HG03280 (cell line): ENCODE measurements around the gene SMO.
"Not testable (repeated sequence)": the region's sequence is repeated elsewhere in the genome, so short reads cannot be mapped to it uniquely, and the experiment has no call there.

ENCODE experiments used
- ATAC-seq: cut with Tn5 transposase; IDR thresholded peaks from one replicate; pipeline ENCODE4 v1.9.1; 2021; ENCODE audit warnings: mild to moderate bottlenecking, moderate library complexity; ENCODE audit not compliant: unreplicated experiment

The SMO gene

DNA sequence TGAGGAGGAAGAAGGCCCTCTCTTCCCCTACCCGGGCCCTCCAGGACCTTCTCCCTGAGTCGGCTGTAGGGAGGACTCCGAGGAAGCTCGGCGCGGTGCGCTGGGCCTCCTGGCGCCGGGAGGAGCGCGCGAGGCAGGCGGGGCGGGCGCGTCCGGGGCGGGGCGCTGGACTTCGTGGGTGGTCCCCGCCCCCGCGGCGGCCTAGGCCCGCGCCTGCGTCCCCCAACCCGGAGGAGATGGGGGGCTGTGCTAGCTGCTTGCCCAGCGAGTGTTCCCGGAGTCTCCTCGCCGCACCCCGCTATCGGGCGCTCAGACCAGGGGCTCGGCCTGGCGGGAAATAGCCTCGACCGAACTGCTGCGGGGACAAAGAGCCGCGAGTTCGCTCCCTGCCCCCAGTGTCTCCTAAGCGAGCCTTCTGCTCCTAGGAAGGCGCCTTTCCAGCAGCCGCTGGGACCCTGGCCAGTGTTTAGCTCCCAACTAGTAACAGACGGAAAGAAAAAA lies 19.2 kb upstream of the SMO start:
- ATAC-seq: no peak

GRCh38 chr7:129169686-129170440 lies 18.6 kb upstream of the SMO start:
- ATAC-seq: no peak

- ATAC-seq: no peak
Measured at GRCh38 chr7:129170441-129171021, 17.9 kb upstream of the SMO start.

DNA sequence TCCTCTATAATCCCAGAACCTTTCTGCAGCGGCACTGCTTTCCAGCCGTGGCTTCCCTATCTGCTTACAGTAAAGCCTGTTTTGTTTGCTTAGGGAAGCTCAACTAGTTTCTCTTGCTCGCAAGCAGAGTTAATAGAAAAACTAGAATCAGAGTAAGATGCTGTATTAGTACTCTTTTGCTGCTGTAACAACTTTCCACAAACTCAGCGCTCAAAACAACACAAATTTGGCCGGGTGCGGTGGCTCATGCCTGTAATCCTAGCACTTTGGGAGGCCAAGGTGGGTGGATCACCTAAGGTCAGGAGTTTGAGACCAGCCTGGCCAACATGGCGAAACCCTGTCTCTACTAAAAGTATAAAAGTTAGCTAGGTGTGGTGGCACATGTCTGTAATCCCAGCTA lies 14.6 kb upstream of the SMO start:
- ATAC-seq: not testable (repeated sequence)

DNA sequence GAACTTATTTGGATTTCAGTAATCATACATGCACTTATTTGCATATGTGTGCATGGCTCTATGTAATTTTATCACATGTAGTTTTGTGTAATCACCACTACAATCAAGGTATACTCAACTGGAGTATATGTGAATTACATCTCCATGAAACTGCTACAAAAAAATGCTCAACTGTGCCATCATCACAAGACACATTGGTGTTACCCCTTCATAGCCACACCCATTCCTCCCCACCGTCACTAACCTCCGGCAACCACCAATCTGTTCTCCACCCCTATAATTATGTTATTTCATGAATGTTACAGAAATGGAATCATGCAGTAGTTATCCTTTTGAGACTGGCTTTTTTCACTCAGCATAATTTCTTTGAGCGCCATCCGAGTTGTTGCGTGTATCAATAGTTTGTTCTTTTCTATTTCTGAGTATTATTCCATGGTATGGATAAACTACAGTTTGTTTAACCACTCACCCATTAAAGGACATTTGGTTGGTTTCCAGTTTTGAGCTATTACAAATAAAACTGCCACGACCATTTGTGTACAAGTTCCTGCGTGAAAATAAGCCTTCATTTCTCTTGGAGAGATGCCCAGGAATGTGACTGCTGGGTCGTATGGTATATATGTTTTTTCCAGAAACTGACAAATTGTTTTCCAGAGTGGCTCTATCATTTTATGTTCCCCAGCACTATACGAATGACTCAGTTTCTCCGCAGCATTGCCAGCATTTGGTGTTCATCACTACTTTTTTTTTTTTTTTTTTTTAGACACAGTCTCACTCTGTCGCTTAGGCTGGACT lies 11.3 kb upstream of the SMO start:
- no peak for ATAC-seq

GRCh38 chr7:129184981-129185670 lies 3.3 kb upstream of the SMO start:
- no peak for ATAC-seq

DNA sequence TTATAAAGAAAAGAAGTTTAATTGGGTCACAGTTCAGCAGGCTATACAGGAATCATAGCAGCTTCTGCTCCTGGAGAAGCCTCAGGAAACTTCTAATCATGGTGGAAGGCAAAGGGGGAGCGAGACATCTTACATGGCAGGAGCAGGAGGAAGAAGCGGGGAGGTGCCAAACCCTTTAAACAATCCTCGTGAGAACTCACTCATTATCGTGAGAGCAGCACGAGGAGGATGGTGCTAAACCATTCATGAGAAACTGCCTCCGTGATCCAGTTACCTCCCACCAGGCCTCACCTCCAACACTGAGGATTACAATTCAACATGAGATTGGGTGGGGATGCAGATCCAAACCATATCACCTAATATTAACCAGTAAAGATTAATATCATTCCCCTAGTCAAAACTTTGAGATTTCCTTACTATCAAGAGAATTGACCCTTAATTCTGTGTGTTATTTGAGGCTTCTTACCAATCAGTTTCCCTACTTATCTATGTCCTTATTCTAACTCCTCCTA lies 1.6 kb upstream of the SMO start:
- no peak for ATAC-seq

DNA sequence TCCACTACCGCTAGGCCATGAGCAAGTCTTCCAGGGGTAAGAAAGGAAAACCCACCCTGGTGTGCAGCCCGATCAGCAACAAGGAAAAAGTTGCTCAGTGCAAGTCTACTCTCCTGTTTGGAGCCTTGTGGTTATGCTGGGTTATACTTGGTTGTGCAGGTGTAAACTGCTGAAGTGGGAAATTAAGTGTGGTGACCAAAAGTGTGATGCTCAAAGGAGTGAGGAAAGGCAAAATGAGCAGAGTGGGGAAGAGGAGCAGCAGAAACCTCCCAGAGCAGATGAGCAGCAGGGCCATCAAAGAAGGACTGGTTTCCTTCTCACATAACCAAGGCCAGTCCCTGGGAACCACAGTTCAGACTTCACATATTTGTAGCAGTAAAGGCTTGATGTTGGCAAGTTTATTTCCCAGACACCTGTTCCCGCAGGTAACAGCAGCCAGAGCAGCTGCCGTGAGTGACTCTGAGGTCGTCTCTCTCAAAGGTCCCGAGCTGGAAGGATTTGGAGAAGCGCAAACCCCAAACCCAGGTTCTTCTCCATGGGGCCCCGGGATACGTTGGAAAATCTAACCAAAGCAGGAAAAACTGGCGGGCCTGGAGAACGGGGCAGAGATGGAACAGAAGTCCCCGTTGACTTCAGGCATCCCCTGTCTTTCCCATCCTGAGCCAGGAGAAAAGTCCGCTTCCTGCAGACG lies 607 bp upstream of the SMO start:
- no peak for ATAC-seq

DNA sequence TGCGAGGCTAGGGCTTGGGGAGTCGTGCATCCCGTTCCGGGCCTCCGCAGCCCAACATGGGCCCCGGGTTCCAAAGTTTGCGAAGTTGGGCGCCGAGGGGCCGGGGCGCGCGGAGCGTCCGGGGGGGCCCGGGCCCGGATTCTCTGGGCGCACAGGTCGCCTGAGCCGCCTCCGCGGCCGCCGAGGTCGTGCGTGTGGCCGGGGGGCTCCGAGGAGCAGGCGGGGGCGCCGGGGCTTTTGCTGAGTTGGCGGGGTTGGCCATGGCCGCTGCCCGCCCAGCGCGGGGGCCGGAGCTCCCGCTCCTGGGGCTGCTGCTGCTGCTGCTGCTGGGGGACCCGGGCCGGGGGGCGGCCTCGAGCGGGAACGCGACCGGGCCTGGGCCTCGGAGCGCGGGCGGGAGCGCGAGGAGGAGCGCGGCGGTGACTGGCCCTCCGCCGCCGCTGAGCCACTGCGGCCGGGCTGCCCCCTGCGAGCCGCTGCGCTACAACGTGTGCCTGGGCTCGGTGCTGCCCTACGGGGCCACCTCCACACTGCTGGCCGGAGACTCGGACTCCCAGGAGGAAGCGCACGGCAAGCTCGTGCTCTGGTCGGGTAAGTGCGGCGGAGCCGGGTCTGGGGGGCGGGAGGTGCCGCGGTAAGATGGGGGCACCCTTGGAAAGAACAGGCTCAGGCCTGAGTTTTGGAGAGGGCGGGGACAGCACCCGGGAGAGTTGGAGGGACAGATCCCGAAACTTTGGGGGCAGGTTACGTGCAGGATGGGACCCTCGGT lies 643 bp downstream of the SMO start:
- ATAC-seq: no peak

- ATAC-seq: no peak
Measured at GRCh38 chr7:129189661-129190310, 1.4 kb downstream of the SMO start.

DNA sequence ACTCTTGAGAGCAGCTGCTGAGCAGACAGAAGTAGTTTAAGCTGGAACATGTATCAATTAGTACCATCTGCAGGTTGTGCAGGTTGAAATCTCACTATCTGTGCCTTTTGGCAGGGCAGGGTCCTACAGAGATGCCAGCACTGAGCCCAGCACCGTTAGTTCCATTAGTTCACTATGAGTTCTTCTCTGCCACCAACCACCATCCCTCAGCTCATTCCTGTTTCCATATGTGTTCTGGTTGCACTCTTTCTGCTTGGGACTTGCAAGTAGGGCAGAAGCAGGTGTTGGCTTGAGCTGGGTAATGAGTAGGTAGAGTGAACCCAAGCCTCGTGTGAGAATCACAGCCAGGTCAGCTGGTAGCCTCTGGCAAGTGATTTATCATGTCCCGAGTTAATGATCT lies 2.8 kb downstream of the SMO start:
- ATAC-seq: no peak

- no peak for ATAC-seq
Measured at GRCh38 chr7:129193892-129194291, 5.5 kb downstream of the SMO start.

GRCh38 chr7:129197771-129198170 lies 9.3 kb downstream of the SMO start:
- ATAC-seq: no peak

DNA sequence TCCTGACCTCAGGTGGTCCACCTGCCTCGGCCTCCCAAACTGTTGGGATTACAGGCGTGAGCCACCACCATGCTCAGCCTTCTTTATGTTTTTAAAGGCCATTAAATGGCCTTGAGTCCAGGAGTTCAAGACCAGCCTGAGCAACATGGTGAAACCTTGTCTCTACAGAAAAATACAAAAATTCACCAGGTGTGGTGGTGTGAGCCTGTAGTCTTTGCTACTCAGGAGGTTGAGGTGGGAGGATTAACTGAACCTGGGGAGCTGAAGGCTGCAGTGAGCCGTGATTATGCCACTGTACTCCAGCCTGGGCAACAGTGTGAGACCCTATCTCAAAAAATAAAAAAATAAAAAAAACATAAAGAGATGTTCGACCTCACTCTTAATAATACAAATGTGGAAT lies 11.0 kb downstream of the SMO start:
- no peak for ATAC-seq

DNA sequence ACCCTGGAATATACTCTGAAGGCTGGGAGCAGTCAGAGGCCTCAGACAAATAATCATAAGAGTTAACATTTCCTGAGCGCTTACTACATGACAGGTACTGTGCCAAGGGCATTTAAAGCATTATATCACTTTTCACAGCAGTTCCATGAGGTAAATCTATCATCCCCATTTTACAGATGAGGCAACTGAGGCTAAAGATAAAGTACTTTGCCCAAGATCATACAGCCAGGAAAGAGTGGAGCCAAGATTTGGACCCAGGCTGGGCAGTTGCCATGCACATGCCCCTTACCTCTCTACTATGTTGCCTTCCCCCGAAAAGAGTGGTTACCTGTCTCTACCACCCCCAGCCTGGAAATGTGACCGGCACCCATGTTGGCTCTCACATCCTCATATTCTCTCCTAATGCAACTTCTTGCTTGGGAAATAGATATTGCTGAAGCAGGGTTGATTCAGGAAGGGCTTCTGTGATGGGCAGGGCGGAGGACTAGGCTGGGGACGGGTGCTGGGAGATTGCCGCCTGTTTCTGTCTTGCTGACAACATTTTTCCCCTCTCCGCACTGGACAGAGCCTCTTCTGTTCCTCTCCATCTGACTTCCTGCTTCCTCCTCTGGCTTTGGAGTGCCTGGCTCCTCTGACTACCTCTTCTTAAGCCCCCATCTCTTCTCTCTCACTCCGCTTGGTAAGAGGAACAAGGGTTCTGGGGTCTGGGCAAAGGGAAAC lies 13.8 kb downstream of the SMO start:
- no peak for ATAC-seq

DNA sequence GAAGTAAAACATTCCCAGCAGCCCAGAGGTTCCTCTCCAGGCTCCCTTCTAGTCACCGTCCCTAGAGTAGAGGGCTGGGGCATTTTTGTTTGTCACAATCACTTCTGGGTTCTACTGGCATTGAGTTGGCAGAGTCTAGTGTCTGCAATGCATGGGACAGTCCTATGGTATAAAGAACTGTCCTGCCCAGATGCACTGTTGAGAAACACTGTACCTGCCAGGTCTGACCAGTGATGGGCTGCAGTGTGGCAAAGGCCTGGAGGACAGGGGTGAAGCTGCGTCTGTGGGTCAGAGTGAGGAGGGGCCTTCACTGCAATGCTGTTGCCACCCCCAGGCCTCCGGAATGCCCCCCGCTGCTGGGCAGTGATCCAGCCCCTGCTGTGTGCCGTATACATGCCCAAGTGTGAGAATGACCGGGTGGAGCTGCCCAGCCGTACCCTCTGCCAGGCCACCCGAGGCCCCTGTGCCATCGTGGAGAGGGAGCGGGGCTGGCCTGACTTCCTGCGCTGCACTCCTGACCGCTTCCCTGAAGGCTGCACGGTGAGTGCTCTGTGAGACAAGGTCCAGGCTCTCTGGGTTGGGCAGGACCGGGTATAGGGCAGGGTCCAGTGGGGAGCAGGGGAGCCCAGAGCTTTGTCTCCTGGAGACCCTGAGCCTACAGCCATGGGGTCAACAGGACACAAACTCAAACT lies 14.8 kb downstream of the SMO start:
- ATAC-seq: no peak

GRCh38 chr7:129205126-129205818 lies 16.8 kb downstream of the SMO start:
- ATAC-seq: no peak
